ENCODE measurements around the gene GNMT.
"Not testable (repeated sequence)": the region's sequence is repeated elsewhere in the genome, so short reads cannot be mapped to it uniquely, and the experiment has no call there.

Gene GNMT

DNA sequence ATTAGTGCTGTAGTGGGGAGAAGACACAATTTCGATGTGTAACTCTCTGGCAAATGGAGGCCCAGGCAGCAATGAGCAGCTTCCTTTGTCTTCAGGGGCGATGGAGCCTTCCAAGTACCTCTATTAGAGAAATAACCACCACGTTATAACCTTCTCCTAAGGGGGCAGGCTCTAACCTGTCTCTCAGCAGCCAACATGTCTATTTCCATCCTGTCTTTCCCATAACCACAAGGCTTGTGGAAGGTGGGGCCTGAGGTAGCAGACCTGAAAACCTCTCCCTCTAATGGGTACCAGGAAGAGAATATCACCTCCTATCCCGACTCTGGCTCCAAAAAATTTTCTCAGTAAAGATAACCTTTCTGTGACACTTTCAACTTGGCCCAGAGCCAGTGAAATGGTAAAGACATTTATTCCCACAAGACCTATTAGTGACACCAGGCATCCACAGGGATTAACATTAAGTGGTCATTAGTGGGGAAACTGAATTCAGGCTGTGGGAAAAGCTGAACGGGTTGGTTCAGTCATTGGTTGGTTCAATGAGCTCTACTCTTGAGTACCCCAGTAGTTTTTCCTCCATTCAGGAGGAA, 14.5 kb downstream of the GNMT start:
- DNase-seq (ENCODE audit: low read depth) = no peak

GRCh38 chr6:42978487-42978838, 17.9 kb downstream of the GNMT start:
- no peak for DNase-seq (ENCODE audit: low read depth)

- DNase-seq (ENCODE audit: low read depth) = peak; percentile 89
Measured at GRCh38 chr6:42978839-42979522, 18.4 kb downstream of the GNMT start, which contains the start of gene PEX6. PEX6 (minus strand) TSS chr6:42979181; CDS start chr6:42979150, 31 bp downstream.

DNA sequence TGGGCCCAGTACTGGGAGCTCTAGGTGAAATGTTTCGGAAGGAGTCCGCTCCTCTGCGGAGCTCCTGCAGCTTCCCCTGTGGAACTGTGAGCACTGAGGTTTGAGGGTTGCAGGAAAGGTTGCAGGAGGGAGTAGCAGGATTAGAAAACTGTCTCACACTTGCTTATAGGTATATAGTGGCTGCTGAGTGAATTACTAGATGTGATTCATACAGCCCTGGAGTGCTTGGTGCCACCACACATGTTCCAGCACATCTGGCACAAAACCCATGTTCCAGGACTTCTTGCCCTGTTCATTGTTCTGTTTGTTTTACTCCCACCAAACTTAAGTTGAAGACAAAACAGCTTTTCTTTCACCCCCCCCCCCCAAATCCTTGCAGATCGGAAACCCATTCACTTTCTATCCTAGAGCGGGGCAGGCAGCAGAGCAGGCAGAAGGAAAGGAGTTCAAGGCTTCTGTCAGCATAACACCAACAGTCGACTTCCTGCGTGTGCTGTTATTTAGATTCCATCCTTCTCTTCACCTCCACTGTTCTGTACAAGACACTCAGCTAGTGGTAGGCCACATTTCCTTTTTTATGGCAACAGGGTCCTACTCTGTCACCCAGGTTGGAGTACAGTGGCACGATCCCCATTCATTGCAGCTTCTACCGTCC, 19.1 kb downstream of the GNMT start:
- no peak for DNase-seq (ENCODE audit: low read depth)

GRCh38 chr6:42981836-42982235, 21.3 kb downstream of the GNMT start:
- DNase-seq (ENCODE audit: low read depth) = no peak

DNA sequence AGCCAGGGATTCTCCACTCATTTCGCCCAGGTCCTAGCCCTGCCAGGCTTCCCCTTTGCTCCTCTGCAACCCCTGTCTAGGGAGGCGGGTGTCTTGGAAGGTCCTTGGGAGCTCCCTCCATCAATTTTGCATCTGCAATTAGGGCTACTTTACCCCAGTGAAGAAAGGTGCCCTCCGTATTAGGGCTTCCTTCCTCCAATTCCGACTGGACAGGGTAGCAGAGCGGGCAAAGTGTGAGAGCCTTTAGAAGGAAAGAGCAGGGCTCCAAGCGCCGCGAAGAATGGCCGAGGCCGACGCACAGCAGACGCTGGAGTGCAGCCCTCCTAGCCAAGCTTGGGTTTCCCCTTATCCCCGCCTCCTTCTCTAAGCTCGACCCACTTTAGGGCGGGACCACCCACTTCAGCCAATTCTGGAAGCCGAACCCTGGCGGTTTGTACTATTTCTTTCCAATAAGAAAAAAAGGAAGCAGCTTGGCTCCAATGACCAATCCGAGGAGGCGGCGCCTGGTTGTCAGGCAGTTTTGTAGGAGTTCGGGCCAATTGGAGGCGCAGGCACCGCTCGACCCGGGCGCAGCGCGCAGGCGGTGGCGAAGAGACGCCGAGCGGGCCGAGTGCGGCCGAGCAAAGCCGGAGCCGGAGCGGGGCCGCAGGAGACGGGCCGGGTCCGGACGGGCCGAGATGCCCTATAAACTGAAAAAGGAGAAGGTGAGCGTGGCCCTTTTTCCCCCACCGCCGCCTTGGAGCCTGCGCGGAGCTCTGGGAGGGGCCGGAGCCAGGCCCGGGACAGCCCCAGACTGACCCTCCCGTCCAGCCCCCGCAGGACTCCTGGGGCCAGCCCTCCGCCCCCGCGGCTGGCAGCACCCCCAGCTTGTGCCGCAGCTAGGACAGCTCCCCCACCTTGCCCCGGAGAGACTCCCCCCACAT, 23.7 kb downstream of the GNMT start, which contains the start of gene PPP2R5D:
Gene PPP2R5D (plus strand): TSS at position 570 of the 923 bp plus-strand sequence. CDS start 108 bp downstream, at position 678.
- peak; percentile 93 for DNase-seq (ENCODE audit: low read depth)

GRCh38 chr6:42984924-42985475, 24.4 kb downstream of the GNMT start:
- DNase-seq (ENCODE audit: low read depth) = no peak

DNA sequence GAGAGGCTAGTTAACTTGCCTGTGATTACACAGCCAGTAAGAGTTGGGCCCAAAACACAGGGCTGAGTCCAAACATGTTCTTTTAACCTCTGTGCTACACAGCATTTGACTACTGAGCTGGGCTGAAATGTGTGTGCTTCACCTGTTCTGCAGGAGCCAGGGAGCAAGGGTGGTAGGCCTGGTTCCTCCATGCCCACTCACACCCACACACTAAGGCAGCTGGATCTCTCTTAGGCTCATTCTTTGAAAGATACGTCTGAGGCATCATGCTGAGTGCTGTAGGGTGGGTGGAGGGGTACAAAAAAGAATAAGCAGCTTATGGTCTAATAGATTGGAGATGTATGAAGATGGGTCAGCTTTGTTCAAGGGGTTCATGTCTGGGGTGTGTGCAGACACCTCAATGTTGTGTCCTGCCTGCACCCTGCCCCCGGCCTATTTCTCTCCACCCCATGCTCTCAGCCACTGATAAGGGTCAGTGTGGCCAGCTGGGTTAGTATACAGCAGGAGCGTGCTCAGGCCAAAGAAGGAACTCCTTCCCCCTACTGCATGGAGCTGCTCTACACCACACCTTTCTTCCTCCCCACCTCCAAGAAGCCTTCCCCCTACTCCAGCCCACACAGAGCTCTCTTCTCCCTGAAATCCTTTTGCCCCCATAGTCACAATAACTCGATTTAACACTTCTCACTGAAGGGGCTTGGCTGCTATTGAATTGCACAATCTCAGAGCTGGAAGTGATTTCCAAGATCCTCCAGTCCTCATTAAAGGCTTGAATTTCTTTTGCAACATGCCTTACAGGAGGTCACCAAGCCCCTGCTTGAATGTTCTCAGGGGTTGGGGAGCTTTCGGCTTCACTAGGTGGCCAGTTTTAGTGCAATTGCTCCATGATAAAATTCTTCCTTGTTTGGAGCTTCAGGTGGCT, 27.2 kb downstream of the GNMT start:
- no peak for DNase-seq (ENCODE audit: low read depth)

- DNase-seq (ENCODE audit: low read depth) = no peak
Measured at GRCh38 chr6:42988486-42989020, 28.0 kb downstream of the GNMT start.

GRCh38 chr6:42989923-42990322, 29.4 kb downstream of the GNMT start:
- DNase-seq (ENCODE audit: low read depth) = no peak

DNA sequence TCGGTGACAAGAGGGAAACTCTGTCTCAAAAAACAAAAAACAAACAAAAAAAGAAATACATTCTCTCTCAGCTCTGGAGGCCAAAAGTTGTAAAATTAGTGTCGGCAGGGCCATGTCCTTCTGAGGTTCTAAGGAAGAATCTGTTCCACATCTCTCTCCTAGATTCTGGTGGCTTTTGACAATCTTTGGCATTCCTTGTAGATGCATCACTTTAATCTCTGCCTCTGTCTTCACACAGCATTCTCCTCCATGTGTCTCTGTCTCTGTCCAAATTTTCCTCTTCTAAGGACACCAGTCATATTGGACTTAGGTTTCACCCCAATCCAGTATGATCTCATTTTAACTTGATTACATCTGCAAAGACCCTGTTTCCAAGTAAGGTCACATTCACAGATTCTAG, 32.9 kb downstream of the GNMT start:
- no peak for DNase-seq (ENCODE audit: low read depth)

DNA sequence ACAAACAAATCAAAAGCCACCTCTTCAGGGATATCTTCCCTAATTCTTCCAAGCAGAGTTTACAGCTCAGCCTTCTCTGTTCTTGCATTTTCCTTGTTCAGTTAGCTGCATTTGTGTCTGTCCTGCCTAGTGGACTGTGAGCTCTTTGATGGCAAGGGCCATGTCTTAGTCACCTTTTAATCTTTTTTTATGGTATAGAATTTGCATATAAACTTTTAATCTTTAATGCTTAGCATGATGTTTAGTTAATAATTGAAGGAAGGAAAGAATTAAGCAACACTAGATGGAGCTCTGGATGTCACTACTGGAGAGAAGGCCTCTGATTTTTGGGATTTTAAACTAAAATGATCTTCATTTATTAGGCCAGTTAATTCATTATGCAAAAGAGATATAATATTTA, 36.0 kb downstream of the GNMT start:
- DNase-seq (ENCODE audit: low read depth) = no peak

- not testable (repeated sequence) for DNase-seq (ENCODE audit: low read depth)
Measured at GRCh38 chr6:42998205-42998604, 37.7 kb downstream of the GNMT start.

- no peak for DNase-seq (ENCODE audit: low read depth)
Measured at GRCh38 chr6:43001843-43002242, 41.3 kb downstream of the GNMT start.

DNA sequence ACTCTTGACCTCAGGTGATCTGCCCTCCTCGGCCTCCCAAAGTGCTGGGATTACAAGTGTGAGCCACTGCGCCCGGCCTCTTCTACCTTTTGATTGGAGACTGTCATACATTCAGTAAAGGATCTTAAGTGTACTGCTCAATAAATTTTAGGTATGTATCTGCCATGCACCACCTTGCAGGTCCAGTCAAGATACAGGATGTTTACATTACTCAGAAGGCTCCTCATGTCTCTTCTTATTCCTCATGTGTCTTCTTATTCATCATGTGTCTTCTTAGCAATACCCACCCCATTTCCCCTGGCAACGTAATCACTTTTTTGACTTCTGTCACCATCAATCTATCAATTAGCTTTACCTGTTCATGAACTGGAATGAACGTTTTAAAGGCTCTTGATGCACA, 45.3 kb downstream of the GNMT start:
- no peak for DNase-seq (ENCODE audit: low read depth)

GRCh38 chr6:43006251-43006650, 45.7 kb downstream of the GNMT start:
- DNase-seq (ENCODE audit: low read depth) = no peak

DNA sequence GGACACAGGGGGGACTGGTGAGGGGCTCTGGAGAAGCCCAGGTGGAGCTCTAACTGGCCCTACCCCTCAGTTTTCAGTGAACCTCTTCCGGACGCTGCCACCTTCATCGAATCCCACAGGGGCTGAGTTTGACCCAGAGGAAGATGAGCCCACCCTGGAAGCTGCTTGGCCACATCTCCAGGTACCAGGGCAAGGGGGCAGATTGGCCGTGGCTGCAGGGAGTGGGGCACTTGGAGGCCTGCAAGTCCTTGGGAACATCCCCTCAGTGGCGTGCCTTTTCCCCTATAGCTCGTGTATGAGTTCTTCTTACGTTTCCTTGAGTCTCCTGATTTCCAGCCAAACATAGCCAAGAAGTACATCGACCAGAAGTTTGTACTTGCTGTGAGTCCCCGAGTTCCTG, 46.6 kb downstream of the GNMT start:
- DNase-seq (ENCODE audit: low read depth) = no peak

- DNase-seq (ENCODE audit: low read depth) = peak; percentile 22
Measured at GRCh38 chr6:43009124-43009523, 48.6 kb downstream of the GNMT start.

GRCh38 chr6:43011207-43011606, 50.7 kb downstream of the GNMT start:
- no peak for DNase-seq (ENCODE audit: low read depth)

- no peak for DNase-seq (ENCODE audit: low read depth)
Measured at GRCh38 chr6:43012364-43012763, 51.8 kb downstream of the GNMT start.
